GM12874 (cell line): ENCODE results near the gene TTC39B.

Experiments
- CTCF ChIP-seq: IDR thresholded peaks from 2 replicates; pipeline ENCODE4 v1.5.1; 2011; ENCODE audit warnings: low read depth, mild to moderate bottlenecking, control low read depth, low read length, moderate library complexity; ENCODE audit not compliant: insufficient read depth

TTC39B gene

GRCh38 chr9:15116130-15116580 is 190.9 kb downstream of the TTC39B start:
- no peak for TF ChIP-seq CTCF

GRCh38 chr9:15115702-15116101 is 191.3 kb downstream of the TTC39B start:
- TF ChIP-seq CTCF: no peak

GRCh38 chr9:15115041-15115440 is 192.0 kb downstream of the TTC39B start:
- no peak for TF ChIP-seq CTCF
